Activated B cell treated with CpG ODN at 0.5 μM for 24 hours (primary cell): ENCODE measurements around the gene SDHA. TPM values are rescaled to one million over a fixed set of nuclear protein-coding genes. Genes with fewer than 3 reads are reported as not detected.
A peak's percentile ranks its signal among the peaks of the same experiment; 100 is the strongest.
"Not testable (repeated sequence)": the region's sequence is repeated elsewhere in the genome, so short reads cannot be mapped to it uniquely, and the experiment has no call there.

ENCODE experiments used
- ATAC-seq: fragments of 200-7000 bp; cut with Tn5 transposase; one replicate; pipeline ENCODE4 v1.10.0; 2021; ENCODE audit warnings: low read depth, mild to moderate bottlenecking, moderate library complexity
- CTCF ChIA-PET: fragments of 350-600 bp; sonication (Branson Sonifier 250); formaldehyde crosslinking; loops from one replicate; lab custom pipeline; 2021; ENCODE audit warnings: antibody characterized with exemption; lab: Charles Lee
- POLR2A ChIA-PET: fragments of 350-600 bp; sonication (Branson Sonifier 250); formaldehyde crosslinking; loops from one replicate; lab custom pipeline; 2021; ENCODE audit warnings: antibody characterized with exemption; lab: Charles Lee
- DNase-seq: peaks from one replicate; pipeline ENCODE4 v3.0.0; 2022
- H3K27ac Mint-ChIP-seq: one replicate; pipeline ENCODE4 v1.8.0; 2020; ENCODE audit warnings: mixed read lengths
- H3K27me3 Mint-ChIP-seq: one replicate; pipeline ENCODE4 v1.8.0; 2021; ENCODE audit warnings: mixed read lengths
- H3K36me3 Mint-ChIP-seq: one replicate; pipeline ENCODE4 v1.8.0; 2021; ENCODE audit warnings: low read depth, mixed read lengths
- H3K4me1 Mint-ChIP-seq: one replicate; pipeline ENCODE4 v1.8.0; 2021; ENCODE audit warnings: mixed read lengths
- H3K4me3 Mint-ChIP-seq: one replicate; pipeline ENCODE4 v1.8.0; 2020; ENCODE audit warnings: mild to moderate bottlenecking, mixed read lengths
- H3K9me3 Mint-ChIP-seq: one replicate; pipeline ENCODE4 v1.8.0; 2020; ENCODE audit warnings: mixed read lengths
- intact Hi-C: fragments of 100-400 bp; cut with micrococcal nuclease; formaldehyde crosslinking; loops from one replicate; pipeline ENCODE4 v1.15.1; 2024
- total RNA-seq: library from RNA; stranded (reverse); gene quantifications from 2 replicates; pipeline ENCODE4 v1.2.3, GENCODE V29; 2022
- TF ChIP-seq, protein P1 (sequence below): fragments of 200-600 bp; IDR thresholded peaks from one replicate; pipeline ENCODE4 v1.8.0; 2022; ENCODE audit warnings: antibody characterized with exemption, mild to moderate bottlenecking

The SDHA gene
- 90.5 and 95.7 TPM in 2 replicates for total RNA-seq

DNA sequence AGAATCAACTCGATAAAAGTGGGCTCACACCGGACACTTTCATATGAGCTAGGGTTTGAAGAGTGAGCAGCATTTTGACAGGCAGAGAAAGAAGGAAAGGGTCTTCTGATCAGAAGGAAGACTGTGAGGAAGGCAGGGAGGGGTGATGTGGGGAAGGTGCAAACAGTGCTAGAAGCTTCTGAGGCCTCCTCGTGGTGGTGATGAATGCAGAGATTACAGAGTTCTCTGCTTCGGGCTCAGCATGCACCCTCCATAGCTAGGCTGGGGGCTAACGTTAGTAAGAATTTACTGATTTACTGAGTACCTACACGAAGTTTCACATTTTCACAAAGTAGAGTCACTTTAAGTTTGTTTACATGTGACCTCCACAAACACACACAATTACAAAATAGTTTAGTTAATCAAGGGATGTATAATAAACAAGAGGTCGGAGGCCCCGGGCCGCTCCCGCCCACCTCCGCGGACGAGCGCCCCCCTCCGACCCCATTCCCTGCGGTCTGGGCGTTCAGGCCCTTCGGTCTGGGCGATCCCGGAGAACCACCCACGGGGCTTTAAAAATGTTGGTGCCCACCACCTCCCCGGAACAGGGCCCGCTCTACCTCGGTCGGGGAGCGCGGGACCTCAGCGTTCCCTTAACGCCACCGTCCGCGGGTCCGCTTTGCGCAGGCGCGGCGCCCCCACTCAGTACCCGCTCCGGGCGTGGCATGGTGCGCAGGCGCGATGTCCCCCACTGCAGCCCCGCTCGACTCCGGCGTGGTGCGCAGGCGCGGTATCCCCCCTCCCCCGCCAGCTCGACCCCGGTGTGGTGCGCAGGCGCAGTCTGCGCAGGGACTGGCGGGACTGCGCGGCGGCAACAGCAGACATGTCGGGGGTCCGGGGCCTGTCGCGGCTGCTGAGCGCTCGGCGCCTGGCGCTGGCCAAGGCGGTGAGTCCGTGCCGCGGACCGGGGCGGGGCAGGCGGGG, at the start of gene SDHA, which contains the start of gene CCDC127:
Gene SDHA (plus strand): TSS at position 827 of the 963 bp plus-strand sequence. CDS start 36 bp downstream, at position 863.
Gene CCDC127 (minus strand): TSS at position 660 of the 963 bp plus-strand sequence. CDS start 1,304 bp downstream, outside the sequence.
- Mint-ChIP-seq H3K36me3 (peaks cover 13% of the 10 kb centered on the region), H3K27ac (peak within 1 kb of the TSS; percentile 85), H3K4me3 (peak within 1 kb of the TSS; percentile 91), H3K4me1 (peaks cover 63% of the 10 kb centered on the region)
- not testable (repeated sequence) for H3K27me3 Mint-ChIP-seq, H3K9me3 Mint-ChIP-seq
- DNase-seq (peak; percentile 99), ATAC-seq (peak; percentile 81)
- intact Hi-C loops: loop anchor here (1.0 to 5.0 kb wide), 5 partner anchors 29 to 395 kb away; partner anchors contain the start of genes CEP72, EXOC3 and PDCD6
- CTCF ChIA-PET: interaction anchor here (0.6 to 2.6 kb wide), 2 partner anchors 27 to 30 kb away, joined by 3 to 13 read pairs; partner anchors contain the start of gene LRRC14B
- POLR2A ChIA-PET: interaction anchor here (0.7 to 2.7 kb wide), 5 partner anchors 10 to 1379 kb away, joined by 3 to 22 read pairs (median 4); partner anchors contain the start of gene PDCD6

DNA sequence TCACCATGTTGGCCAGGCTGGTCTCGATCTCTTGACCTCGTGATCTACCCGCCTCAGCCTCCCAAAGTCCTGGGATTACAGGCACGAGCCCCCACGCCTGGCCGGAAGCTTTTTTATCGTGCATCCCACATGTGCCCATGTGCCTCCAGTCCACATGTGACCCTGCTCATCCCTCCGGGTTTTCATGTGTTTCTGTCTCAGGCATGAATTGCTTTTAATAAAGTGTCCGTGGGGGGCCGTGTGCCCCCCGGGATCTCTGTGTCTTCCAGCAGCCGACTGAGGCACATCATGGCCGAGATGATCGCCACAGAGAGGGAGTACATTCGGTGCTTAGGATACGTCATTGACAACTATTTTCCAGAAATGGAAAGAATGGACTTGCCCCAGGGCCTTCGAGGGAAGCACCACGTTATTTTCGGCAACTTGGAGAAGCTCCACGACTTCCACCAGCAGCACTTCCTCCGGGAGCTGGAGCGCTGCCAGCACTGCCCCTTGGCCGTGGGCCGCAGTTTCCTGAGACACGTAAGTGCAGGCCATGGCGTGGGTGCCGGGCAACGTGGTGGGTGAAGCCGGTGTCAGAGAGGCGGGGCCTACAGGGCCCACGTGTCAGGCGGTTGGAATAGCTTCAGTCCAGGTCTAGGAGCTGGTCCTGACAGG, 48.9 kb upstream of the SDHA start:
- peaks cover 4% of the 10 kb centered on the region for H3K27me3 Mint-ChIP-seq
- H3K36me3 Mint-ChIP-seq: no peaks in the 10 kb centered on the region
- no peak overlapping the region for H3K27ac Mint-ChIP-seq
- ATAC-seq: no peak
- no peaks in the 10 kb centered on the region for H3K9me3 Mint-ChIP-seq
- ChIA-PET POLR2A (no interaction called here), CTCF (no interaction called here)
- TF ChIP-seq, protein P1, sequence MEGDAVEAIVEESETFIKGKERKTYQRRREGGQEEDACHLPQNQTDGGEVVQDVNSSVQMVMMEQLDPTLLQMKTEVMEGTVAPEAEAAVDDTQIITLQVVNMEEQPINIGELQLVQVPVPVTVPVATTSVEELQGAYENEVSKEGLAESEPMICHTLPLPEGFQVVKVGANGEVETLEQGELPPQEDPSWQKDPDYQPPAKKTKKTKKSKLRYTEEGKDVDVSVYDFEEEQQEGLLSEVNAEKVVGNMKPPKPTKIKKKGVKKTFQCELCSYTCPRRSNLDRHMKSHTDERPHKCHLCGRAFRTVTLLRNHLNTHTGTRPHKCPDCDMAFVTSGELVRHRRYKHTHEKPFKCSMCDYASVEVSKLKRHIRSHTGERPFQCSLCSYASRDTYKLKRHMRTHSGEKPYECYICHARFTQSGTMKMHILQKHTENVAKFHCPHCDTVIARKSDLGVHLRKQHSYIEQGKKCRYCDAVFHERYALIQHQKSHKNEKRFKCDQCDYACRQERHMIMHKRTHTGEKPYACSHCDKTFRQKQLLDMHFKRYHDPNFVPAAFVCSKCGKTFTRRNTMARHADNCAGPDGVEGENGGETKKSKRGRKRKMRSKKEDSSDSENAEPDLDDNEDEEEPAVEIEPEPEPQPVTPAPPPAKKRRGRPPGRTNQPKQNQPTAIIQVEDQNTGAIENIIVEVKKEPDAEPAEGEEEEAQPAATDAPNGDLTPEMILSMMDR: no peak
- no peak overlapping the region for H3K4me3 Mint-ChIP-seq
- no peak for DNase-seq
- no peaks in the 10 kb centered on the region for H3K4me1 Mint-ChIP-seq
- intact Hi-C loops: no loop called here

DNA sequence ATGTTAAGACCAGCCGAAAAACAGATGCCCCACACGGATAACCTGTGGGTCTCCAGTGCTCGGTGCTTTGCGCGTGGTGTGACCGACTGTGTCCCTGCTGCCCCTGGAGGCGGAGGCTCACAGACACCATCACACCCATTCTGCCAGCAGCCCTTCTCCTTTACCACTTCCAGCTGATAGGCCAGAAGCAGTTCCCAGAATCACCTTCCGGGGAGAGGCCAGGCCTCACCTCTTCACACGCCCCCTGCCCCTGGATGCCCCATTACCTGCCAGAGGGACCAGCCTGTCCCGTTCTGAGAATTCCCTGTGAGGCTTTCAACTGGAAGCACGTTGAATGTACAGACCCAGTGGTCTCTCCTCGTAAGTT, 48.4 kb upstream of the SDHA start:
- no peak overlapping the region for H3K4me3 Mint-ChIP-seq
- ATAC-seq: no peak
- no peaks in the 10 kb centered on the region for H3K36me3 Mint-ChIP-seq
- no peak overlapping the region for H3K27ac Mint-ChIP-seq
- no peak for DNase-seq
- H3K4me1 Mint-ChIP-seq: no peaks in the 10 kb centered on the region
- TF ChIP-seq, protein P1: no peak
- CTCF ChIA-PET: no interaction called here
- H3K27me3 Mint-ChIP-seq: peaks cover 4% of the 10 kb centered on the region
- H3K9me3 Mint-ChIP-seq: no peaks in the 10 kb centered on the region
- intact Hi-C loops: no loop called here
- POLR2A ChIA-PET: no interaction called here

DNA sequence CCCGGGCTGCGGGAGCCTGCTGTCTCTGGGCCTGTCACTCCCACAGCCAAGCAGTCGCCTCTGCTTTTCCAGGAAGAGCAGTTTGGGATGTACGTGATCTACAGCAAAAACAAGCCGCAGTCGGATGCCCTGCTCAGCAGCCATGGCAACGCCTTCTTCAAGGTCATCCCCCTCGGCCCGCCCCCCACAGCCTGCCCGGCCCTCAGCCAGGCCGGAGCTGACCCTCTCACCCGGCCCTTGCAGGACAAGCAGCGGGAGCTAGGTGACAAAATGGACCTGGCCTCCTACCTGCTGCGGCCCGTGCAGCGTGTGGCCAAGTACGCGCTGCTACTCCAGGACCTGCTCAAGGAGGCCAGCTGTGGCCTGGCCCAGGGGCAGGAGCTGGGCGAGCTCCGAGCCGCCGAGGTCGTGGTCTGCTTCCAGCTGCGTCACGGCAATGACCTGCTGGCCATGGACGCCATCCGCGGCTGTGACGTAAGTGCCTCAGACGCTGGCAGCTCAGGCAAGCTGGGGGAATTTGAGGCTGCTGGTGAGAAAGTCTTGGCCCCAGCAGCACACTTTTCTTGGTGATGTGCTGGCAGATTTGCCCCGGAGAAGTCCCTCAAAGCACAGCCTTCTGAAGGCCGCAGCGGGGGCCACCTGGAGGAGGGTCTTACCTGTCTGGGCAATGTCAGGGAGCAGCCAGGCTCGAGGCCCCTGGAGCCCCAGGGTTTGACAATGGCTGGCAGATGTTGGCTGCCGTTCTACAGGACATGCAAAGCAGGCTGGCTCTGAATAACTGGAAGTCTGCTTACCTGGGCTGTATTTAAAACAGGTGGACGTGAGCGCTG, 46.9 kb upstream of the SDHA start:
- Mint-ChIP-seq H3K9me3 (no peaks in the 10 kb centered on the region), H3K36me3 (no peaks in the 10 kb centered on the region), H3K4me1 (no peaks in the 10 kb centered on the region), H3K27me3 (peaks cover 4% of the 10 kb centered on the region), H3K27ac (no peak overlapping the region), H3K4me3 (no peak overlapping the region)
- ChIA-PET POLR2A (no interaction called here), CTCF (no interaction called here)
- DNase-seq (no peak), ATAC-seq (no peak)
- intact Hi-C loops: no loop called here
- TF ChIP-seq, protein P1: no peak

DNA sequence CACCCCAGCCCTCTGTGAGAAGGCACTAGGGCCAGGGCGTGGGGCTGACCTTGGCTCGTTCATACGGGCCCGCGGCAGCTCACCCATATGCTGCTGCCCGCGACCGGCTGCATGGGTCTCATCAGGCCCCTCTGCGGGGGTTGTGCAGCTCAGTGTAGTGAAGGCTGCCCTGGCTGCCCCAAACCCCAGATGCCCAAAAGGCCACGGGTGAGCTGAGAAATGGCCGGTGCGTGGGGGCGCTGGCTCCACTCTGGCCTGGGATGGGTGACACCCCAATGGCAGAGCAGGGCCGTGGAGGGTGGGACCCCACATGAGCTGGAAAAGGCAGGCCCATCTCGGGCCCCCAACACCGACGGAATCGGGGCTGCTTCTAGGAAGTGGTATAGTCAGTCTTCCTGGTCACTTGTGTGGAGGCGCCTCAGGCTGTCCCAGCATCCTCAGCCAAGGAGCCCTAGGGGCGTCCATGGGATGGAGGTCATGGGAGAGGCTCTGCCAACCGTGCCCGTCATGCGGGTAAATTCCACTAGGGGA, 46.3 kb upstream of the SDHA start:
- Mint-ChIP-seq H3K36me3 (no peaks in the 10 kb centered on the region), H3K4me3 (no peak overlapping the region), H3K9me3 (no peaks in the 10 kb centered on the region), H3K27ac (no peak overlapping the region), H3K27me3 (peaks cover 4% of the 10 kb centered on the region), H3K4me1 (no peaks in the 10 kb centered on the region)
- intact Hi-C loops: no loop called here
- ATAC-seq (no peak), DNase-seq (no peak)
- CTCF ChIA-PET: no interaction called here
- TF ChIP-seq, protein P1: no peak
- POLR2A ChIA-PET: no interaction called here
